K562 (cell line): ENCODE results near the gene GFOD1. TPM values are rescaled to one million over a fixed set of nuclear protein-coding genes. Genes with fewer than 3 reads are reported as not detected.
A peak's percentile ranks its signal among the peaks of the same experiment; 100 is the strongest.

ENCODE experiments used
- BACH1 ChIP-seq: fragments of 200-800 bp; sonication (Bioruptor generic); IDR thresholded peaks from 2 replicates; pipeline ENCODE4 v1.6.1; 2016; ENCODE audit warnings: missing genetic modification characterization, missing compliant biosample characterization
- CBX5 ChIP-seq: IDR thresholded peaks from 2 replicates; pipeline ENCODE4 v1.6.1; 2014; ENCODE audit warnings: low read depth, borderline replicate concordance
- CXXC5 ChIP-seq: fragments of 250-450 bp; sonication (Bioruptor Pico); IDR thresholded peaks from 2 replicates; pipeline ENCODE4 v1.8.0; 2022; ENCODE audit warnings: inconsistent platforms, mild to moderate bottlenecking, moderate library complexity
- EP400 ChIP-seq: fragments of 450-650 bp; IDR thresholded peaks from 2 replicates; pipeline ENCODE4 v1.6.1; 2017; ENCODE audit warnings: antibody characterized with exemption, mild to moderate bottlenecking, moderate library complexity
- ETV1 ChIP-seq: fragments of 450-650 bp; conservative IDR thresholded peaks from 2 replicates; pipeline ENCODE4 v1.6.1; 2016; ENCODE audit warnings: missing genetic modification characterization, control low read depth, low read depth, missing compliant biosample characterization
- EWSR1 ChIP-seq: fragments of 450-650 bp; IDR thresholded peaks from 2 replicates; pipeline ENCODE4 v1.6.1; 2018; ENCODE audit warnings: borderline replicate concordance, mild to moderate bottlenecking, low read depth, moderate library complexity; ENCODE audit not compliant: partially characterized antibody
- FOXP1 ChIP-seq: sonication (generic); formaldehyde crosslinking; IDR thresholded peaks from 2 replicates; pipeline ENCODE4 v1.8.0; 2022; ENCODE audit warnings: mild to moderate bottlenecking, missing genetic modification reagents
- KDM1A ChIP-seq, 2 experiments: fragments of 450-650 bp; IDR thresholded peaks; 2 replicates each; pipeline ENCODE4 v1.6.1; 2016; ENCODE audit warnings: mild to moderate bottlenecking in 2 of 2
- MAFG ChIP-seq: fragments of 450-650 bp; conservative IDR thresholded peaks from 2 replicates; pipeline ENCODE4 v1.6.1; 2016; ENCODE audit warnings: missing genetic modification characterization, missing compliant biosample characterization
- MEIS2 ChIP-seq: fragments of 450-650 bp; IDR thresholded peaks from 2 replicates; pipeline ENCODE4 v1.6.1; 2014; ENCODE audit warnings: mild to moderate bottlenecking; ENCODE audit not compliant: partially characterized antibody
- MTA1 ChIP-seq: fragments of 450-650 bp; IDR thresholded peaks from 2 replicates; pipeline ENCODE4 v1.6.1; 2017; ENCODE audit warnings: borderline replicate concordance
- NCOA1 ChIP-seq: fragments of 450-650 bp; IDR thresholded peaks from 2 replicates; pipeline ENCODE4 v1.6.1; 2016; ENCODE audit warnings: low read depth
- NEUROD1 ChIP-seq: fragments of 150-350 bp; IDR thresholded peaks from 2 replicates; pipeline ENCODE4 v1.6.1; 2014; ENCODE audit warnings: borderline replicate concordance, low read length, low read depth; ENCODE audit not compliant: partially characterized antibody
- NFE2L1 ChIP-seq: fragments of 450-650 bp; IDR thresholded peaks from 2 replicates; pipeline ENCODE4 v1.6.1; 2016; ENCODE audit warnings: missing genetic modification characterization, low read depth, mild to moderate bottlenecking, missing compliant biosample characterization, moderate library complexity, borderline replicate concordance
- NFIX ChIP-seq: fragments of 250-450 bp; sonication (Bioruptor Pico); IDR thresholded peaks from 2 replicates; pipeline ENCODE4 v1.4.0; 2020; ENCODE audit warnings: low read depth, mild to moderate bottlenecking, moderate library complexity
- NFRKB ChIP-seq: fragments of 450-650 bp; IDR thresholded peaks from 2 replicates; pipeline ENCODE4 v1.6.1; 2016; ENCODE audit warnings: low read depth
- PCBP1 ChIP-seq: fragments of 200-400 bp; formaldehyde crosslinking; IDR thresholded peaks from 2 replicates; pipeline ENCODE4 v1.6.1; 2018; ENCODE audit warnings: mild to moderate bottlenecking, low read depth, low read length; ENCODE audit not compliant: poor library complexity, severe bottlenecking
- RB1 ChIP-seq: fragments of 450-650 bp; IDR thresholded peaks from 2 replicates; pipeline ENCODE4 v1.6.1; 2017; ENCODE audit warnings: low read depth, mild to moderate bottlenecking
- RHOXF2B ChIP-seq: fragments of 250-450 bp; sonication (Bioruptor Pico); conservative IDR thresholded peaks from 2 replicates; pipeline ENCODE4 v1.5.1; 2021
- SMARCA5 ChIP-seq: fragments of 450-650 bp; IDR thresholded peaks from 2 replicates; pipeline ENCODE4 v1.6.1; 2016
- SMARCE1 ChIP-seq: fragments of 450-650 bp; IDR thresholded peaks from 2 replicates; pipeline ENCODE4 v1.7.1; 2016; ENCODE audit warnings: mild to moderate bottlenecking
- SNIP1 ChIP-seq: fragments of 450-650 bp; IDR thresholded peaks from 2 replicates; pipeline ENCODE4 v1.7.1; 2017; ENCODE audit warnings: low read depth, mild to moderate bottlenecking
- SREBF2 ChIP-seq: sonication (generic); formaldehyde crosslinking; IDR thresholded peaks from 2 replicates; pipeline ENCODE4 v1.4.0; 2020; ENCODE audit warnings: mild to moderate bottlenecking, missing genetic modification reagents
- TAF9B ChIP-seq: fragments of 450-650 bp; IDR thresholded peaks from 2 replicates; pipeline ENCODE4 v1.6.1; 2018; ENCODE audit warnings: mild to moderate bottlenecking; ENCODE audit not compliant: partially characterized antibody
- TCF7 ChIP-seq: sonication (generic); IDR thresholded peaks from 2 replicates; pipeline ENCODE4 v1.6.1; 2016; ENCODE audit warnings: antibody characterized with exemption, borderline replicate concordance
- ZNF134 ChIP-seq: fragments of 250-450 bp; sonication (Bioruptor Pico); conservative IDR thresholded peaks from 2 replicates; pipeline ENCODE4 v1.4.0; 2020
- polyA plus RNA-seq, 8 experiments: library from polyadenylated mRNA; depleted of rRNA in 4 of 8; stranded (reverse) in 5 of 8; unstranded in 3 of 8; fragments of >200 nt; fragmentation: Nextera tagmentation in 2 of 8; fragmentation: Illumina TruSeq in 1 of 8; extraction: Ambion mirVana in 2 of 8; extraction: Trizol in 1 of 8; gene quantifications; 2 replicates each; pipeline versions ENCODE4 v1.2.1 to v1.2.3, GENCODE V29; 2011 to 2014; ENCODE audit warnings: inconsistent platforms in 1 of 8, missing spikeins in 1 of 8
- total RNA-seq, 7 experiments: library from RNA; depleted of rRNA in 6 of 7; stranded (reverse); fragments of >200 nt in 6 of 7; fragmentation: Illumina TruSeq in 2 of 7; extraction: Trizol in 2 of 7; gene quantifications; 2 replicates each; pipeline versions ENCODE4 v1.2.1 to v1.2.3, GENCODE V29; 2011 to 2021; ENCODE audit warnings: low replicate concordance in 1 of 7
- TF ChIP-seq, protein P1 (sequence below): sonication (generic); formaldehyde crosslinking; IDR thresholded peaks from 2 replicates; pipeline ENCODE4 v1.8.0; 2022; ENCODE audit warnings: mild to moderate bottlenecking, missing genetic modification reagents
- TF ChIP-seq, protein P2 (sequence below): fragments of 450-650 bp; IDR thresholded peaks from 2 replicates; pipeline ENCODE4 v1.6.1; 2016; ENCODE audit warnings: mild to moderate bottlenecking

Gene GFOD1
- total and polyA plus RNA-seq, 9 of the 15 experiments (the other 6 are each of a cell fraction or from before 2014, with no cell fraction given), result 3.8 to 12.0 (median 8.2) TPM

DNA sequence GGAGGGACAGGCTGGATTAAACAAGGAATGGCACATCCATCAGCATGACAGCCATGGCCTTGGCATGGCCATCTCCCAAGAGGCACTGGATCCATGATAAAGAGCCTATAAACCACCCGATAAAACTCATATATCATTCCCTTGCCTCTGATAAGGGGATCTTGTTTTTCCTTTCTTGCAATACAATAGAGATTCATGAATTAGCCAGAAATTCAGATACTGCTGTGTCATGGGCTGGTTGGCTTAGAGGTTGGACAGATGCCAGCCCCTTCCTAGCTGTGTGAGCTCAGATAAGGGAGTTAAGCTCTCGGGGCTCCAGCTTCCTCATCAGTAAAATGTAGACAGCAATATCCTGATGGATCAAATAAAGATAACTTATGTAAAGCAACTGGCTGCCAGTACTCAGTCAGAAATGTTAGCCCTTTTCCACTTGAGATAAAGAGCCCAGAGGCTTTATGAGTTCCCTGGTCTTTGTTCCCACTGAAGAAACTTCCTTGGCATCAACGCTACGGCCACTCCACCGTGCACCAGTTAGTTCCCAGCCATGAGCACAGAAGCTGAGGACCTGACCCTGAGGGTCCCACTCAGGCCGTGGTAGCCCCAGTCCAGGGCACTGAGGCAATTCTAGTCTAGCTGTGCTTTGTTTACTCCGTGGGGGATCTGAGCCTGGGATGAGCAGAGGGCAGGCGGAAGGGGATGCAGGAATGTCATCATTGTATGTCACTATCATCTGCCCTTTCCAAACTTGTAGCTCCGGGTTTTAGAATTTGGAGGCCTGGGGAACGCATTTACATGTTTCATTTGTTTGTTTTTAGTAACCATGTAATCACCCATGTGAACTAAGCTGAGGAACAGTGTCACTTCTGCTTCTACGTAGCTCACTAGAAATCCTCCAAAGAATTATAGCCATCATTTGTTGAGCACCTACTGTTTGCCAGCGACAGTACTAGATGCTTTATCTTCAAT, 91.8 kb downstream of the GFOD1 start (continued):
- TF ChIP-seq, protein P1, sequence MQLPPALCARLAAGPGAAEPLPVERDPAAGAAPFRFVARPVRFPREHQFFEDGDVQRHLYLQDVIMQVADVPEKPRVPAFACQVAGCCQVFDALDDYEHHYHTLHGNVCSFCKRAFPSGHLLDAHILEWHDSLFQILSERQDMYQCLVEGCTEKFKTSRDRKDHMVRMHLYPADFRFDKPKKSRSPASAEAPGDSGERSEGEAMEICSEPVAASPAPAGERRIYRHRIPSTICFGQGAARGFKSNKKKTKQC (CRISPR knock-in tag), result peak; percentile 41; the same call in 1 of the 2 replicates
- TF ChIP-seq RB1 (no peak), SREBF2 (CRISPR knock-in tag) (no peak), TAF9B (no peak), CXXC5 (CRISPR knock-in tag) (peak; percentile 60), BACH1 (peak; percentile 93), SNIP1 (no peak), KDM1A (IDR thresholded peaks at IDR 0.05) (peak; percentile 96 to 97), NFRKB (no peak), MTA1 (peak; percentile 88; the same call in 1 of the 2 replicates), CBX5 (no peak), ZNF134 (CRISPR knock-in tag) (peak; percentile 14; the same call in 1 of the 2 replicates), FOXP1 (CRISPR knock-in tag) (no peak), NCOA1 (peak; percentile 77; the same call in 1 of the 2 replicates), EWSR1 (no peak), PCBP1 (no peak), SMARCA5 (0 out of 2 replicates have a peak, but pooled peaks have one; percentile 15), MEIS2 (peak; percentile 98), ETV1 (tag) (peak; percentile 82), RHOXF2B (CRISPR knock-in tag) (0 out of 2 replicates have a peak, but pooled peaks have one; percentile 11), MAFG (tag) (peak; percentile 99), NFE2L1 (tag) (peak; percentile 94), NEUROD1 (peak; percentile 40), SMARCE1 (peak; percentile 98), TCF7 (0 out of 2 replicates have a peak, but pooled peaks have one; percentile 50), EP400 (peak; percentile 37; the same call in 1 of the 2 replicates), NFIX (CRISPR knock-in tag) (peak; percentile 16; the same call in 1 of the 2 replicates)
- TF ChIP-seq, protein P2, sequence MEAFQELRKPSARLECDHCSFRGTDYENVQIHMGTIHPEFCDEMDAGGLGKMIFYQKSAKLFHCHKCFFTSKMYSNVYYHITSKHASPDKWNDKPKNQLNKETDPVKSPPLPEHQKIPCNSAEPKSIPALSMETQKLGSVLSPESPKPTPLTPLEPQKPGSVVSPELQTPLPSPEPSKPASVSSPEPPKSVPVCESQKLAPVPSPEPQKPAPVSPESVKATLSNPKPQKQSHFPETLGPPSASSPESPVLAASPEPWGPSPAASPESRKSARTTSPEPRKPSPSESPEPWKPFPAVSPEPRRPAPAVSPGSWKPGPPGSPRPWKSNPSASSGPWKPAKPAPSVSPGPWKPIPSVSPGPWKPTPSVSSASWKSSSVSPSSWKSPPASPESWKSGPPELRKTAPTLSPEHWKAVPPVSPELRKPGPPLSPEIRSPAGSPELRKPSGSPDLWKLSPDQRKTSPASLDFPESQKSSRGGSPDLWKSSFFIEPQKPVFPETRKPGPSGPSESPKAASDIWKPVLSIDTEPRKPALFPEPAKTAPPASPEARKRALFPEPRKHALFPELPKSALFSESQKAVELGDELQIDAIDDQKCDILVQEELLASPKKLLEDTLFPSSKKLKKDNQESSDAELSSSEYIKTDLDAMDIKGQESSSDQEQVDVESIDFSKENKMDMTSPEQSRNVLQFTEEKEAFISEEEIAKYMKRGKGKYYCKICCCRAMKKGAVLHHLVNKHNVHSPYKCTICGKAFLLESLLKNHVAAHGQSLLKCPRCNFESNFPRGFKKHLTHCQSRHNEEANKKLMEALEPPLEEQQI, result peak; percentile 90
